ENCODE data around the gene CCL20. TPM values are rescaled to one million over a fixed set of nuclear protein-coding genes. Genes with fewer than 3 reads are reported as not detected.

The CCL20 gene
- total and polyA plus RNA-seq, 2 of the 8 experiments (the other 6 are each of a cell fraction or from before 2014, with no cell fraction given), result not detected

- no peak for TF ChIP-seq CHD7 (IDR thresholded peaks at IDR 0.05; ENCODE audit: insufficient replicate concordance, low read length)
- no peak for TF ChIP-seq CTCF (IDR thresholded peaks at IDR 0.05; ENCODE audit: control extremely low read depth in 1 of 3, insufficient read depth in 1 of 3, low read depth in 1 of 3, low read length in 3 of 3)
- no peak for TF ChIP-seq CHD1 (IDR thresholded peaks at IDR 0.05; ENCODE audit: low read depth, low read length)
- TF ChIP-seq ZNF274 (IDR thresholded peaks at IDR 0.05; ENCODE audit: borderline replicate concordance, extremely low read depth, low read length), result no peak
Measured at GRCh38 chr2:227772932-227773331, 40.7 kb upstream of the CCL20 start (continued).

Data from H1 (cell line).